Activated CD4-positive, alpha-beta T cell treated with anti-CD3 and anti-CD28 coated beads, Interleukin-2, amount 50 U/mL, for 16 hours (primary cell): ENCODE data around the gene DSCAM.
"Not testable (repeated sequence)": the region's sequence is repeated elsewhere in the genome, so short reads cannot be mapped to it uniquely, and the experiment has no call there.

Experiments used
- DNase-seq: peaks from one replicate; pipeline ENCODE4 v3.0.0-alpha.2; 2020

Gene DSCAM

DNA sequence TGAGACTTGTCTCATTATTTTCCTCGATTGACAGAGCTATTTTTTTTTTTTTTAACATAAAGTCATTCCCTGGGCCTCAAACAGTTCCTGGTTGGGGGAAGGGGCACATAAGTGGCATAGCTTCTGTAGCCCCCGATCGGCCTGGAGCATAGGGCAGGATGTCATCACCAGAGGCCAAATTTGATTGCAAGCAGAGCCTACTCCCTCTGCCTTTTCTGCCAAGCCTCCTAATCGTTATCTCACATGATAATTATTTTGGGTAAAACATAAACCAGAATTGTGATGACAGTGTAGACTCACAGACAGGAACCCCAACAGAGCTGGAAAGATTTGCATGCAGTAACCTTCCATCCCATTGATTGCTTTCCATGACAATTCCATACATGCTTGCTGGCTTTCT lies 574.9 kb downstream of the DSCAM start:
- DNase-seq: no peak

DNA sequence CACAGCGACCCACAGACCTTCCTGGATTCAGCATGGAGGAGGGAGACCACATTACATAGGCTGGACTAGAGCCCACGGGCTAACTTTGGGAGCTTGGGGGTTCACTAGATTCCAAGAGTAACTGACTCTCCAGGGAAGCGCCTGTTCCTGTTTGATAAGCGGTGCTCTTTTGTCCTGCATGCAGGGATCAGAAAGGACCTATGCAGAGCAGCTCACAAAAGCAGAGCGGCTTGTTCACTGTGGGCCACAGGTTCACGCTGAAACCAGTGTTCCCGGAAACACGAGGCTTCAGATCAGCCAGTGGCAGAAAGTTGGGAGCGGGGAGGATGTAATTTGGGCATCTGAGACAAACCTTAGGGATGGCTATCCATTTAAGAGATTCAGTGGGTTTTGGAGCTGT lies 575.8 kb downstream of the DSCAM start:
- DNase-seq: no peak

DNA sequence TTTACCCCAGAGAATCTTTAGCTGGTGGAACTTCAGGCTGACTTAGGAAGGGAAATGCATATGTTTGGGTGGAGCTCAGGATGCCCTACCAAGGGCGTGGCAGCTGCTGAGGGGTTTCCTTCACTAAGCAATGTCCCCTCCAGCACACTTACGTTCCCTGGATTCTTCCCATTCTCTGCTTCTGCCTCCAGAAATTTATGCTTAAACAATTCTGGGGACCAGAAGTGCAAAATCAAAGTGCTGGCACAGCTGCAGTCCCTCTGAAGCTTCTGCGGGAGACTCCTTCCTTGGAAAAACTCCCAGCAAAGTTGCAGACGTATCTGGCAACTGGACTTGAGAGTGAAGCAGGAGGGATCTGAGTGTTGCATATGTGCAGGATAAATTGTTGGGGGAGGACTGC lies 576.9 kb downstream of the DSCAM start:
- no peak for DNase-seq

DNA sequence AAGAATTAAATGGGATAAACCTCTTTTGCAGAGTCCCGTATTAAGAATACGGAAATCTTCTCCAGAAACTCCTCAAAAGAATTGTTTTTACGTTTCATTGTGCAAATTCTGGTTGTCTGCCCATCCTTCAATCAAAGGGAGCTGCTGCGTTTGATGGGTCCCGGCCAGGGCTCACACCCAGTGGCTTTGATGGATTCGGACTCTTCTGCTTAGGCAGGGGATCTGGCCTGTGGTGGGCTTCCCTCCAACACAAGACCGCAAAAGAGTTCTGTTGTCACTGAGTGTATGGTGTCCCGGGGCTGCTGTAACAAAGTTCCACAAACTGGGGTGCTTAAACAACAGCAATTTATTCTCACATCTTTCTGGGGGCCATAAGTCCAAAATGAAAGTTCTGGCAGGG lies 577.7 kb downstream of the DSCAM start:
- no peak for DNase-seq

DNA sequence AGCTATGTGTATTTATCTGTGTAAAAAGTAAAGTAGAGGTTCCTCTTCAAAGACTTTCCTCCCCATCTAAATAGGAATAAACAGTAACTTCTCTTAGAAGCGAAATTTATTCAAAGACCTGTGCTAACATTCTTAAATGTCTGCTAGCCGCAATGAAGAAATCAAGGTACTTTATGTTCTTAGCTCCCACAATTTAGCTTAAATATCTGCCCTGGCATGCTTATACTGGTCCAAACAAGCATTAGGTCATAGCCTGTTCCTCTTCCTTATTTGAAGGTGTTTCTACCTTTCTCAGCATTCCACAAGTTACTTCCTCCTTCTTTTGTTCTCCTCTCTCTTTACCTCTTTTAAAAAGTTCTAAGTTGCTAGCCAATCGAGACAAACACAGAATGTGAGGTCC lies 588.5 kb downstream of the DSCAM start:
- not testable (repeated sequence) for DNase-seq

DNA sequence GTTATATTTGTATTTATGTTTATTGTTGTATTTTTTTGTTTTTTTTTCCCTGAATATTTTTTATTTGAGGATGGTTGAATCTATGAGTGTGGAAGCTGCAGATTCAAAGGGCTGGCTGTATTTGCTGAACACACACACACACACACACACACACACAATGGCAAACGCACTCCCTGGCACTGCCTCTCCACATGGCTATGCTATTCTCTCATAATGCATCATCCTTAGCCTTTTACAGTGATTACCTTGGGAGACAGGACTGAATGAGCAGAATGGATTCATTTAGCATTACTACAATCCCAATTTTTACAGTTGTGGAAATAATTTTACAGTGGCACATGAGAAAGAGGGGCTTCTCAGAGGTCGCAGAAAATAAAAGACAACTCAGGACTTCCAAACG lies 589.6 kb downstream of the DSCAM start:
- DNase-seq: no peak

DNA sequence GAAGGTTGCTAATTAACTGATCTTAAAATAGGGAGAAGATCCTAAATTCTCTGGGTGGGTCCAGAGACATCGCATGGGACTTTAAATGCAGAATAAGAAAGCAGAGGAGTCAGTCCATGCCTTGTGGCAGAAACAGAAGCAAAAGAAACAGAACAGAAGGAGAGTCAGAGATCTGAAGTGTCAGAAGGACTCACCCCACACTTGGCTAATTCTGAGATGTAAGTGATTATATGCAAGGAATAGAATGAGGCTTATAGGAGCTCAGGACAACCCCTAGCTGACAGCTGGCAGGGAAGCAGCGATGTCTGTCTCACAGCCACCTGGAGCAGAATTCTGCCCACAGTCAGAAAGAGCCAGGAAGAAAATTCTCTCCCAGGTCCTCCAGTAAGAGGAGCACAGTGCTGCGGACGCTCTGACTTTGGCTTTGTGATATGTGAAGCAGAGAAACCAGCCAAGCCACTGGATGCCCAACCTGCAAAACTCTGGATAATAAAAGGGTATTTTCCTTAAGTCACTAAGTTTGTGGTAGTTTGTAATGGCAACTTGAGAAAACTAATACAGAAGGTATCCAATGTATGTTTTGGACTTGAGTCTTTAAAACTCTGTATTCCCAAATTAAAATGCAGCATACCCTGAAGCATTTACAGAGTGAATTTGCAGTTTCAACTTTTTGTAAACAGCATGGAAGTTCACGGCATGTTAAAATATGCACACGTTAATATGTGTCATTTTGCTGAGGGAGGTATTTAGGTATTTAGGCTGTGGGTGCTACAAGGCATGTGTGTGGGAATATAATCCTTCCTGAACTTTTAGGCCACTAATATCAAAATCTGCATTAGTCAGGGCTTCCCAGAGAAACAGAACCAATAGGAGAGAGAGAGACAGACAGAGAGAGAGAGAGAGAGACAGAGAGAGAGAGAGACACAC lies 591.2 kb downstream of the DSCAM start:
- no peak for DNase-seq

DNA sequence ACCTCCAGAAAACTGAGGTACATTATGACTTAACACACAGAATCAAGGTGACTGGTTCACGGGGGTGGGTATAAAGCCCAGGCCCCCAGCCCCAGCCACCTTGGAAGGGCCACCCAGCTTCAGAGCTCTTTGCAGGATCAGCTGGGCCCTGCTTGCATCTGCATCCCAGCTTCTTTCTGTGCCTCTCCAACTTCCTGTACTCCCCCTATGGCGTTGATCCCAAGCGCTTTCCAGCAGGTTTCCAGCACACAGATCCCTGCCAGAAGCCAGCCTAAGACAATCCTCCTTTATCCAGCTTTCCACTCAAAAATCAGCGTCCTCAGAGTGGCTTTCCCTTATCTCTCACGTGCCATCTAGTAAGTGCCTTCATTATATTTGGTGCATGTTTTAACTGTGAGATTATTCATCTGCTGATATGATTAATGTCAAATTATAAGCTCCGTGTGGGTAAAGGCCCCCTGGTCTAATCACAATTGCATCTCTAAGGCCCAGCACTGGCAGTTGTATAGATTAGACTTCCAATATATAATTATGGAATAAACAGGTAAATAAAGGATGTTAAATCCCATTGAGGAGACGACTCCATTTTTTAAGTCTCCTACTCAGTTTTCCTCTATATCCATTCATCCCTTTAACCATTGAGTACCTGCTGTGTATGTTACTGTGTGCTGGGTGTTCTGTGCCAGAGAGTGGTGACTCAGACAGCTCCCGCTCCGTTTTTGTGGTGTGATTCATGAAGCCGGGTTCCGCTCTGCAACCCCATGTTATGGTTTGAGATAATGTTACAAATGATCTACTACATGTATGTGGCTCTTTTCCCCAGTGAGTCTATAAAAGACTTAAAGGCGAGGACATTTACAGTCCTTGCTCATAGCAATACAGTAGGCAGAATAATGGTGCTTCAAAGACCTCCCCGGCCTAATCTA lies 592.2 kb downstream of the DSCAM start:
- no peak for DNase-seq

DNA sequence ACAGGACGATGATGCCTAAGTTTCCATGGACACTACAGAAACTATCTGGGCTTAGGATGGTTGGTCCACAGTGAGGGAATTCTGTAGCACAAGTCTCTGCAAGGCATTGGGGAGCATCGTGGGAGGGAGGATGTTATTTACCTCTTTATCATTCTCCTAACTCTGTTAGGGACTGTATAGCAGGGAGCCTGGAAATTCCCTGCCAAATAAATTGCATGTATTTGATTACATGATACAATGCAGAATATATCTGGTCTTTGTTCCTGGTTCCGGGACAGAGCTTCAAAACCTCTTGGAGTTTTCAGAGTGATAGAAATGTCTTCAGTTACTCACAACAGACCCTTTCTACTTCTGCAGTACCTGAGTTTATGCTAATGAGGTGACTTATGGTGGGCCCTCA lies 593.8 kb downstream of the DSCAM start:
- DNase-seq: no peak

DNA sequence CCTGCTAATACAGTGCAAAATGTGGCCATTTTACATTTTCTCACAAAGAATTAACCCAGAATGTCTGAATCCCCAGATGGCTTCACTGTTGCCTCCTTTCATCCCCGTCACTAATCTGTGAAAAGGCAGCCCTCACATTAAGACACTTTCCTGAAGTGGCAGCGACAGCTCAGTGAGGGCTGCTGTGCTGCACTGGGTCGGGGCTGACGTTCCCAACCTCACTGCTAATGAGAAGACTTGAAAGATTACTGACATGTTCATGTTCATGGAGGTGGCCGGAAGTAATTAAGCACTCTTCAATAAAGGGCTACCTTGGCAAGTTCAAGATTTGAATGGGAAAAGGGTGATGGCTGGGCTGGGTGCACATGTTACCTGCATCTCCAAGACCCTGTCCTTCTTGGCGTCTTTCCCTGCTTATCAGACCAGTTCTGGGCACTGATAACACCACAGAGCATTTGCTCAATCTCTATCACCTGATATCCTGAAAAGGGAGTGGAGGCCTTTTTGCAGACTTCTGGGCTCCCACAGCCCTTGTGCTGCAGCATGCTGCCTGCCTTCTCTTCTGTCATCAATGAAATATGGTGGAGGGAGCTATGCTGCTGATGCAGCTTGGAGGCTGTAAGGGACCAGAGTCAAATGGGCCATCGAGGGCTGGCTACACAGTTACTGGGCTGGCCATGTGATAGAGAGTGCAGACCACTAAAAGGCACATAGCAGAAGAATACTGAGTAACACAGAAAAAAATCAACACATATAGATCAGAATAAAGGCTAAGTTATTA lies 596.3 kb downstream of the DSCAM start:
- no peak for DNase-seq

DNA sequence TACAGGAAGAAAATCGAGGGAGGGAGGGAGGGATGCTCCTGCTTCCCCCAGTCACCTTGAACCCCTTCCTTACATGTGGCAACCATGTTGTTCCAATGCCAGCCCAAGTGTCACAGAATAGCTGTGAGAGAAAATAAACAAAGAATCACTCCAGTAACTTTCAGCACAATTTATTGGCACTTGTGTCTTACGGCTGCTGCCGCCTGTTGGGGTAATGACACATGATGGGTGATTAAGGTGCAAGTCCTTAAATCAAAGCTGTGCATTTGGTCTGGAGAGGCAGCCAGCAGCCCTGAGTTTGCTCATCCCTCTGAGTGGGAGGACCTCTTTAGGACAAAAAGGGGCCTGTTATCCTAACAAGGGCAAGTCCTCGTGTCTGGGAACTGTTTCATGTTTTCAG lies 602.0 kb downstream of the DSCAM start:
- DNase-seq: no peak

DNA sequence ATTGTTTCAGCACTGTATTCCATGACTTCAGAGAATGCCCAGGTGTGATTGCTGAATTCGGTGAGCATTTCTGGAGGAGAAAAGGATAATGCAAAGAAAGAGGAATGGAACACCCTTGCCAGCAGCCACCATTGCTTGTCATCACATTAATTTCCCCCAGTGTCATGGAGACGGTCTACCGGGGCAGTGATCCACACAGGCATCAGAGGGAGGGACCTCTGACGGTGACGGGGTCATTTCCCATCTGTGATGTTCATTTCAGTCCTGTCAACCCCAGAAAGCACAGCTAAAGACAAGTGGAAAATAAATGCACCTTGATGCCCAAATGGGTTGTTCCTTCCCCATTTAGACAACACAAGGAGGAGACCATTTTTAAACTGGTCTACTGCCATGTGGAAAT lies 603.3 kb downstream of the DSCAM start:
- no peak for DNase-seq

DNA sequence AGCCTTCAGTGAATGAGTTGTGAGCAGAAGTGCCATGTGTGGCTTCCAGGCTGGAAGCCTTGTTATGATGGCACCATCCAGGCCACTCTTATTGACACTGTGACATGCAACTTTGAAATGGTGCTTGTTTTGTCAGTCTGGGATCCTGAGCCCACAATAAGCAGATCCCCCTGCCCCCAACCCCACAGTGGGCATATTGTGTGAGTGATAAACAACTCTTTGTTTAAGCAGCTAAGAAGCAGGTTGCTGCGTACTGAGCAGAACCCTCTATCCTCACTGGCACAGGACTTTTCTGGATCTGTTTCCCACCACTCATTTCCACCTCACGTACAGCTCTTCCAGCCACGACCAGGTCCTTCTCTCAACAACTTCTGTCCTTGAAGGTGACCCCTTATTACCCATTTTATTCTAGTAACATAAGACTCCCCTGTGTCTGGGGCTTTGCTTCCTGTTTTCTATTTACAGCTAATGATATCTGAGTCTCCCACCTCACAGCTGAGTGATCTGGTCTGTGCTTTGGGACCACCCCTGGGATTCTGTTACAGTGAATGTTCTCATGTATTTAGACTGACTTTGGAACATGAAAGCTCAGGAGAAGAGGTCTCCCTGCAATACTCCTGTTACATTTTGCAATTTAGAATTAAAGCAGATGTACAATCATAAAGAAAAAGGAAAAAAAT lies 604.2 kb downstream of the DSCAM start:
- DNase-seq: no peak

DNA sequence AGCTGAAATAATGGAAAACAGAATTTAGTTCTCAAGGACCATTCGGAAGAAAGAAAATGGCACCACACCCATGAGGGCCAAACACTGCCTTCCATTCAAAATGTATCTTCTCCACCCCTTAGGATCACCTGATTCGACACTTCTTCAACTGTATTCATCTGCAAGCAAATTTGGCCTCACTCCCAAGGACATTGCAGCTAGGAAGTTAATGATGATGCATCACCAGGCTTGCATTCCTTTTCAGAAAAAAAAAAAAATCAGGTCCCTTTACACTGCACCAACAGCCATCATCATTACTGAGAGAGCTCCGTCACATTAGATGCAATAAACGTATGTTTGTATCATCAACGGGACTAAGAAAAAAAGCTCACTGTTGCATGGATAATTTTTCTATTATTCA lies 611.4 kb downstream of the DSCAM start:
- DNase-seq: no peak

DNA sequence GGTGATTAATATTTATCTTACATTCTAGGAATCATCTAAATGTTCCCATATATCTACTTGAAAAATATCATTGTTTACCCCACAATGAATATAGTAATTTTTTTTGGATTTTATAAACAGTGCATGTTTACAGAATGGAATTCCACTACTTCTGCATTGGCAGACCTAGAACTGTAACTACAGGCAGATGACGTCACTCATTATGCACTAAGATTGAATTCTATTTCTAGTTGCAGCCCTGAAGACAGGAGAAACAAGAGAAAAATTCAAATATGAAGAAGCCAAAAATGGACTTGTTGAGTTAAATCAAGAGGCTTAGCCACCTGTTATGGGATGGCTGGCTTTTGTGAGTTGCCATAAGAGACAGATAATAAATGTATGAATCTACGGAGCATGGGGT lies 615.0 kb downstream of the DSCAM start:
- DNase-seq: no peak

DNA sequence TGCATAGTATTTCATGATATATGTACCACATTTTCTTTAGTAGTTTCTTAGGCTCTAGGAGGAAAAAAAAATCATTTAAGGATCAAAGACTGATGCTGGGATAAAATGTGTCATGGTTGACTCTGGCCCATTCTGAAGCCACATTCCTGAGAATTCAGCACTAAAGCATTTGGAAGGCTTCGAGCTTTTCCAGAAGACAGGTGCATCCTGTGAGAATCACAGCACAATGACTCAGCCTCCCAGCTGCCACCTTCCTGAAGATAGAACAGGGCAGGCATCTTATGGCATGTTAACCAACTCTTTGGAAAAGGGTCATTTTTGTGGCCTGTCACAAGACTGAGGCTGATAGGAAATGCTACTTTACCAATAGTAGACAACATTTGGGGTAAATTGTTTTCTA lies 619.9 kb downstream of the DSCAM start:
- DNase-seq: no peak

DNA sequence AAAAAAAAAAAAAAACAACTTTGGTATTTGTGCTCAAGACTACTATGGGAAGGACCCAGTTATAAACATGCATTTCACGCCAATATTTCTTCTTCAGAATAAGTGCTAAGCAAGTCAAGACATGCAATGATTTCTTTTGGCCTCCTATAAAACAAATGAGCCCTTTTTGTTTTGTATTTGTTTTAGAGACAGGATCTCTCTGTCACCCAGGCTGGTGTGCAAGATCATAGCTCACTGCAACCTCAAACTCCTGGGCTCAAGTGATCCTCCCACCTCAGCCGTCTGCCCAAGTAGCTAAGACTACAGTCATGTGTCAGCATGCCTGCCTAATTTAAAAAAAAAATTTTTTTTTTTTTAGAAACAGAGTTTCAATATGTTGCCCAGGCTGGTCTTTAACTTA lies 631.0 kb downstream of the DSCAM start:
- no peak for DNase-seq

DNA sequence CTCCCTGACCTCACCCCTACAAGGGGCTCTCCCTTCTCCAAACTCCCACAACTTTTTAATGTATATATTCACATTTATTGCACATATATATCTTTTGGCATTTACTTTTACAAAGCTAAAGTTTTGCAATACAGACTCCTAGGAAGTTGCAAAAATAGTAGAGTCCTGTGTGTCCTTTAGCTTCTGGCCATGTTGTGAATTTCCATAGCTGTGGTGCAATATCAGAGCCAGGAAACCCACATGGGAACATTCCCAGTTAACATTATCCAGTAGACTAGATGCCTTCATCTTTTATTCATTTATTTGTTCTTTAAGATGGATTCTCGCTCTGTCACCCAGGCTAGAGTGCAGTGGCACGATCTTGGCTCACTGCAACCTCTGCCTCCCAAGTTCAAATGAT lies 636.7 kb downstream of the DSCAM start:
- no peak for DNase-seq

DNA sequence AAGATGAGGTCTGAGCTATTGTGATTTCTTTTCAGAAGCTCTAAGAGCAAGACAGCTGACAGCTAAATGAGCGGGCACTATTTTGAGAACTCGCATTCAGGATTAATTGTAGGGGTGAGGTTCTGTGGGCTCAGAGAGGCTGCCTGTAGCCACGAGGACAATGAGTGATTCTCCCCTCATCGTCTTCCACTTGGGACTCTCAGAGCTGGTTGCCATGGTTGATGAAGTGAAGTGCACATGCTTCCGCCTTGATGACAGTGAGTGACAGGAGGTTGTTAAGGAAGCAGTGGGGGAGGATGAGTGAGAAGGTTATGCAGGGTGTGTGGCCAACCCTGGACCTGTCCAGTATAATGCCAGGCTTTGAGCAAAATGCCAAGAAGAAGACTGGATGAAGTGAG lies 638.0 kb downstream of the DSCAM start:
- DNase-seq: no peak

DNA sequence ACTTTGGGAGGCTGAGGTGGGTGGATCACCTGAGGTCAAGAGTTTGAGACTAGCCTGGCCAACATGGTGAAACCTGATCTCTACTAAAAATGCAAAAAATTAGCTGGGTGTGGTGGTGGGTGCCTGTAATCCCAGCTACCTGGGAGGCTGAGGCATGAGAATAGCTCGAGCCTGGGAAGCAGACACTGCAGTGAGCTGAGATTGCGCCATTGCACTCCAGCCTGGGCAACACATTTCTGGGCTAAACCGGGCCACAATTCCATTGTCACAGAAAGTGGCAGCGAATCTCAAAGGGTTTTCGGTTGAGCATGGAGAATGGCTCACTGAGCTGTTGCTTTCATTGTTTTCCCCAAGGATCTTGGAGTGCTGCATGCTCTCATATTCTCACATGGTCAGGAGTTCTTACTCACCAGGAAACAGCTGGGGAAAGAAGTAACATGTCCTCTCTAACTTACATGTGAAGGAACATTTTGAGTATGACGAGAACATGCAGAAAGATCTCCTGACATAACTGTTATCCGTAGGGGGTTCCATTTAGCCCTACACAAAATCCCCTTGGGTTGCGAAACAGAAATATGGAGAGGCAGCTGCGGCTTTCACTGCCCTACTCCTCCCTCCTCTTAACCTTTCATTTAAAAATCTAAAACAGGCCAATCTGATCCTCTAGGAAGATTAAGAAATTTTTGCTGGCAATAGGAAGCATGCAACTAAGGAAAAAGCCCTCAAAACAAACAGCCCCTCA lies 638.6 kb downstream of the DSCAM start:
- DNase-seq: no peak

DNA sequence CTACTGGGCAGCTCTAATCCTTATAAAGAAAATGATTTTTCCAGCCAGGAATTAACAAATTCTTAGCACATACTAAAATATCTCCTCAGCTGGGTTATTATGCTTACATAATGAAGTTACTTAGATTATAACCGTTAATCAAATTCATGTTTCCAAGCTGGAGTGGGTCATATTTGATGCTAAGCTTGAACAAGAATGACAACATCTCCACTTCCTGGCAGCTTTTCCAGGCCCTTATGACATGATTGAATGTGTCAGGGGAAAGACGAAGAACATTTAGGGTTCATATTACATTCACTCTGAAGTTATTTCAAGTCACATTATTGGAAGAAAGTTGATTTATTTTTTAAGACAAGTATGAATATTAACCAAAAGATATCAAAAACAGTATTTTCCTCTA lies 646.0 kb downstream of the DSCAM start:
- DNase-seq: no peak

DNA sequence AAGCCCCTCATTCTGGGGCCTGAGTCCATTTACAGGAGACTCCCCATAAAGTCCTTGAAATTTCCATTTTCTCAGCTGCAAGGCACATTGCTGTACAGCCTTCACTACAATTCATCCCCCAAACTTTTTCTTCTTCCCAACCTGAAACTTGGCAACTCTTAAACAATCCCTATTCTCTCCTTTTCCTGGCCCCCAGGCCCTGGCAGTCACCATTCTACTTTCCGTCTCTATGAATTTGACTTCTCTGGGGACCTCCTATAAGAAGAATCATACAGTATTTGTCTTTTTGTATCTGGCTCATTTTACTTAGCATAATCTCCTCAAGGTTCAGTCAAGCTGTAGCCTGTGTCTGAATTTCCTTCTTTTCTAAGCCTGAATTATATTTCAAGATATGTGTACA lies 646.8 kb downstream of the DSCAM start:
- no peak for DNase-seq
